Bone marrow (tissue), 2 donors: ENCODE measurements around the gene CKAP5.

Source experiments
- DNase-seq, 2 donors: peaks; one replicate each; lab custom pipeline; 2025; lab: John Stamatoyannopoulos, UW

The CKAP5 gene

GRCh38 chr11:46698597-46698996 lies 147.5 kb downstream of the CKAP5 start:
- DNase-seq, result no peak

- no peak for DNase-seq
Measured at GRCh38 chr11:46697723-46698122, 148.4 kb downstream of the CKAP5 start.

GRCh38 chr11:46697303-46697702 lies 148.8 kb downstream of the CKAP5 start:
- DNase-seq, result no peak

GRCh38 chr11:46696212-46696558 lies 149.9 kb downstream of the CKAP5 start:
- DNase-seq, result no peak

DNA sequence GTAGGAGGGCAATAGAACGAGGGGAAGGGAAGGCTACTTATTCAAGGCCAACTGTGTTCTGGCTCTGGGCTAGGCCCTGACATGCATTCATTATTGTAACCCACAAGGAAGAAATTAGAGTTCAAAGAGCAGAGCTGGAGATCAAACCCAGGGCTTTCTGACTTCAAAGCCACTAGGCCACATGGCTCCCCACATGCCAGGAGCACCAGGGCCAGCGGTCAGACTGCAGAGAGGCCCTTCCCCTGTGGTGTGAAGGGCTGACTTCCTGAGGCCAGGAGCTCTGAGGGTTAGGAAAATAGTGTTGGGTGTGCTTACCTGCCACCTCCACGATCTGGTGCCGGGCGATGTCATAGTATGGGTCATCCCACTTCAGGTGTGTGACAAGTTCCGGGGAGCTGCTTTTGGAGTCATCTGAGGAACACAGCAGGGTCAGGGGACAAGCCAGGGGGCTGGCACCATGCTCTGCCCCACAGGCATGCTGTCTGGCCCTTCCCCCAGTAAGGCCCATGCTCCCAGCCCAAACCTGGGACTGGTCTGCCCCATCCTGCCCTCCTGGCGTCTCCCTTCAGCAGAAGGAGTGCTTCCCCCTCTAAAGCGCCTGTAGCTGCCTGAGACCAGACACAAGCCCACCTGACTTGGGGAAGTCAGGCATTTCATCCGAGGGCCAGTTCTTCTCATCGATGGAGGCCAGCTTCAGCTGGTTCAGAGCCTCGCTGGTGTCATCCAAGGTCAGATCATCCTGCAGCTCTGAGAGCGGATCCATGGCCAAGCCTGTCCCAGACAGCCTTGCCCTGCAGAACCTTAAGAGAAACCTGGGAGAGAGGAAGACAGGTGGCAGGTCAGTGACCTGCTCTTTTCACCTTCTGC lies 150.5 kb downstream of the CKAP5 start:
- DNase-seq, result no peak

GRCh38 chr11:46694607-46695006 lies 151.5 kb downstream of the CKAP5 start:
- DNase-seq, result no peak

DNA sequence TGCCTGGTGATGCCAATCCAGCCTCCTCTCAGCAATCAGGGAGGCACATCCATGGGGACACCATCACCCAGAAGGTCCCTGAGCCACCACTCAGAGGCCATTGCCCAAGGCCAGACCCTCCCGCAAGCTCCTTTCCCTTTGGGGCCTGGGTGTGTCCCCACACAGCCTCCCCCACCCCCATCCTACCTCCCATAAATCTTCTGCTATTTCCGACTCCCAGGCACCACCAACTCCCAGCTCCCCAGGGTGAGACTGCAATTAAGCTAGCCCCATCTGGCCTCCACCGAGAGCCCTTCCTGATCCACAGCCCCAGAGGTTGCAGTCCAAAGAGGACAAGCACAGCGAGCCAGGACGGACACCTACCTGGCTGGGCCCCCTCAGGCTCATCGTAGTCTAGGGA lies 152.0 kb downstream of the CKAP5 start:
- no peak for DNase-seq

- no peak for DNase-seq
Measured at GRCh38 chr11:46693597-46694012, 152.5 kb downstream of the CKAP5 start.
